ENCODE results near the gene CNIH1. TPM values are rescaled to one million over a fixed set of nuclear protein-coding genes. Genes with fewer than 3 reads are reported as not detected.
"Not testable (repeated sequence)": the region's sequence is repeated elsewhere in the genome, so short reads cannot be mapped to it uniquely, and the experiment has no call there.

Gene CNIH1
- total RNA-seq, 1 experiment from 2014 or later, result 116 TPM

DNA sequence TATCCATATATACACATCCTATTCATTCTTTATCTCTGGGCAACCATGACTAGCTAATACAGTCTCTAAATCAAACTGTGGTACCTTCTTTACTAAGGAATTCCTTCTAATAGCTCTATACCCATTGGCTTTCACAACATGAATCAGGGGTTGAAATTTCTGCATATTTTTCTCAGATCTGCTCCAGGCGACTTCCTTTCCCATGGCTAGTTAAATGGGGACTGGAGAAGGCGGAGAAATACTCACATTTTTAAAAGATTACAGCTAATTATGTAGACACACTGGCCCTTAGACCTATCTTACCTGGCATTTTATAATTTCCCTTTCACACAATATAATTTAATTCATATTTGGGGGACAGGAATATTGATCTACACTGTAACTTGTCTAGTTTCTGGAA is 45.5 kb downstream of the CNIH1 start:
- no peak overlapping the region for H3K4me3 ChIP-seq (ENCODE audit: insufficient read depth, low read depth, low read length)
- DNase-seq, result no peak
- H3K36me3 ChIP-seq (replicated peaks; ENCODE audit: control insufficient read depth, insufficient read depth, low read length), result no peaks in the 10 kb centered on the region
- peaks cover 6% of the 10 kb centered on the region; the same call in 1 of the 2 replicates for H3K27me3 ChIP-seq (ENCODE audit: control insufficient read depth, insufficient read depth, low read length)

DNA sequence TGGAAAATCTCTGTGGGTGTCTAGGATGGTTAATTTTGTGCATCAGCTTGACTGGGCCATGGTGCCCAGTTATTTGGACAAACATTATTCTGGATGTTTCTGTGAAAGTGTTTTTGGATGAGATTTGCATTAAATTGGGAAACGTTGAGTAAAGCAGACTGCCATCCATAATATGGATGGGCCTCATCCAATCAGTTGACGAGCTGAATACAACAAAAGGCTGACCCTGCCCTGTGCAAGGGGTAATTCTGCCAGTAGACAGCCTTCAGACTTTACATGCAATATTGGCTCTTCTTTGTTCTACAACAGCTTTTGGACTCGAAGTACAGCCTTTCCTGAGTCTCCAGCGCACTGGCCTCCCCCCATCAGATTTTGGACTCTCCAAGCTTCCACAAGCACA is 45.9 kb downstream of the CNIH1 start:
- no peak for DNase-seq
- Histone ChIP-seq H3K27me3 (ENCODE audit: control insufficient read depth, insufficient read depth, low read length) (peaks cover 6% of the 10 kb centered on the region; the same call in 1 of the 2 replicates), H3K36me3 (replicated peaks; ENCODE audit: control insufficient read depth, insufficient read depth, low read length) (no peaks in the 10 kb centered on the region), H3K4me3 (ENCODE audit: insufficient read depth, low read depth, low read length) (no peak overlapping the region)

DNA sequence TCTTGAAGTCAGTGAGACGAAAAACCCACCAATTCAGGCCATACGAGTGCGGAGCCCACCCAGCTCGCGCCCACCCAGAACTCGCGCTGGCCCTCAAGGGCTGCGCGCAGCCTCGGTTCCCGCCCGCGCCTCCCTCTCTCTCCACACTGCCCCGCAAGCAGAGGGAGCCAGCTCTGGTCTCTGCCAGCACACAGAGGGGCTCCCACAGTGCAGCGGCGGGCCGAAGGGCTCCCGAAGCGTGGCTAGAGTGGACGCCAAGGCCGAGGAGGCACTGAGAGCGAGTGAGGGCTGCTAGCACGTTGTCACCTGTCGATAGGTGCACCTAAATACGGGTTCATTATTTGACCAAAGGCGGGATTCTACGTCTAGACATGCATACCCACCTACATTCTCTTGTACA is 46.6 kb downstream of the CNIH1 start:
- Histone ChIP-seq H3K36me3 (replicated peaks; ENCODE audit: control insufficient read depth, insufficient read depth, low read length) (no peaks in the 10 kb centered on the region), H3K27me3 (ENCODE audit: control insufficient read depth, insufficient read depth, low read length) (peaks cover 6% of the 10 kb centered on the region; the same call in 1 of the 2 replicates), H3K4me3 (ENCODE audit: insufficient read depth, low read depth, low read length) (no peak overlapping the region)
- no peak for DNase-seq

GRCh38 chr14:54392986-54393884 is 47.9 kb downstream of the CNIH1 start:
- not testable (repeated sequence) for H3K27me3 ChIP-seq (ENCODE audit: control insufficient read depth, insufficient read depth, low read length); DNase-seq
- peak overlapping the region; percentile 26; the same call in 1 of the 2 replicates for H3K4me3 ChIP-seq (ENCODE audit: insufficient read depth, low read depth, low read length)

DNA sequence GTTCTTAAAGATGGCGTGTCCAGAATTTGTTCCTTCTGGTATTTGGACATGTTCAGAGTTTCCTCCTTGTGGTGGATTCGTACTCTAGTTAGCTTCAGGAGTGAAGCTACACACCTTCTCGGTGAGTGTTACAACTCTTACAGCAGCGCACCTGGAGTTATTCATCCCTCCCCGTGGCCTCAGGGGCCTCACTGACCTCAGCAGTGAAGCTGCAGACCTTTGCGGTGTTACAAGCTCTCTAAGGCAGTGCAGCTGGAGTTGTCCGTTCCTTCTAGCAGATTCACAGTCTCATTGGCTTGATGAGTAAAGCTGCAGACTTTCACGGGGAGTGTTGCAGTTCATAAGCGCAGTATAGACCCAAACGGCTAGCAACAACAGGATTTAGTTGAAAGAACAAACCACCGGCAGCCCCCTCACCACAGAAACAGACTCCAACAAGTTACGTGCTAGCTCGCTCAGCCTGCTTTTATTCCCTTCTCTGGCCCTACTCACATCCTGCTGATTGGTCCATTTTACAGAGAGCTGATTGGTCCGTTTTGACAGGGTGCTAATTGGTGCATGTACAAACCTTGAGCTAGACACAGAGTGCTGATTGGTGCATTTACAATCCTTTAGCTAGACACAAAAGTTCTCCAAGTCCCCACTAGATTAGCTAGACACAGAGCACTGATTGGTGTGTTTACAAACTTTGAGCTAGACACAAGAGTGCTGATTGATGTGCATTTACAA is 48.9 kb downstream of the CNIH1 start:
- no peak for DNase-seq
- H3K36me3 ChIP-seq (replicated peaks; ENCODE audit: control insufficient read depth, insufficient read depth, low read length), result no peaks in the 10 kb centered on the region
- peaks cover 3% of the 10 kb centered on the region; the same call in 1 of the 2 replicates for H3K27me3 ChIP-seq (ENCODE audit: control insufficient read depth, insufficient read depth, low read length)
- H3K4me3 ChIP-seq (ENCODE audit: insufficient read depth, low read depth, low read length), result no peak overlapping the region; the same call in 1 of the 2 replicates

More at GRCh38 chr14:54392986-54393884, 47.9 kb downstream of the CNIH1 start:
- not testable (repeated sequence) for H3K36me3 ChIP-seq (replicated peaks; ENCODE audit: control insufficient read depth, insufficient read depth, low read length)

GRCh38 chr14:54387328-54387727 is 53.8 kb downstream of the CNIH1 start:
- H3K4me3 ChIP-seq (ENCODE audit: insufficient read depth, low read depth, low read length), result no peak overlapping the region
- no peak for DNase-seq
- no peaks in the 10 kb centered on the region for H3K36me3 ChIP-seq (replicated peaks; ENCODE audit: control insufficient read depth, insufficient read depth, low read length)
- no peaks in the 10 kb centered on the region for H3K27me3 ChIP-seq (ENCODE audit: control insufficient read depth, insufficient read depth, low read length)

DNA sequence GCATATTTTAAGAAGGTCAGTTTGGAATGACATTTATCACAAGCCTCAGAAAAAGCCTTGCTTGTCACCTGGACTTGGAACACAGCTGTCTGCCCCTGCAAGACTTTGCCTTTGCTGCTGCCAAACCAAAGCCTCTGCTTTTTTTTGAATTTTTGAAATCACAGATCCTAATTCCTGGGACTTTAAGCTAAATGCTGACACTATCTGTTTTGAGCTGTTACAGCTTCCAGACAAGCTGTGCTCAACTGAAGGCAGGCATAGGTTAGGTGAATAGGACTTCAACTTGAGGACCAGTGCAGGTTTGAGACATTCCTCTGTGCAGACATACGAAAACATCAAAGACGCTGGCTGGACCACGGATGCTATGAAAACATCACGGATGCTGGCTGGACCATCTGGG is 55.6 kb downstream of the CNIH1 start:
- DNase-seq, result no peak
- Histone ChIP-seq H3K27me3 (ENCODE audit: control insufficient read depth, insufficient read depth, low read length) (no peaks in the 10 kb centered on the region), H3K4me3 (ENCODE audit: insufficient read depth, low read depth, low read length) (no peak overlapping the region), H3K36me3 (replicated peaks; ENCODE audit: control insufficient read depth, insufficient read depth, low read length) (no peaks in the 10 kb centered on the region)

DNA sequence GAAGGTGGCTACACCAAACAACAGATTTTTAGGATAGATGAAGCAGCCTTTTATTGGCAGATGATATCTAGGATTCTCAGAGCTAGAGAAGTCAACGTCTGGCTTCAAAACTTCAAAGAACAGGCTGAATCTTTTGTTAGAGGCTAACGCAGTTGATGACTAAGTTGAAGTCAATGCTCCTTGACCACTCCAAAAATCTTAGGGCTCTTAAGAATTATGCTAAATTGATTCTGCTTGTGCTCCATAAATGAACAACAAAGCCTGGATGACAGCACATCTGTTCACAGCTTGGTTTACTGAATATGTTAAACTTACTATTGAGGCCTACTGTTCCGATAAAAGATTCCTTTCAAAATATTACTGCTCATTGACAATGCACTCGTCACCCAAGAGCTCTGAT is 57.3 kb downstream of the CNIH1 start:
- DNase-seq, result no peak
- H3K36me3 ChIP-seq (replicated peaks; ENCODE audit: control insufficient read depth, insufficient read depth, low read length), result no peaks in the 10 kb centered on the region
- H3K27me3 ChIP-seq (ENCODE audit: control insufficient read depth, insufficient read depth, low read length), result no peaks in the 10 kb centered on the region
- no peak overlapping the region for H3K4me3 ChIP-seq (ENCODE audit: insufficient read depth, low read depth, low read length)

GRCh38 chr14:54381821-54382220 is 59.4 kb downstream of the CNIH1 start:
- Histone ChIP-seq H3K27me3 (ENCODE audit: control insufficient read depth, insufficient read depth, low read length) (no peaks in the 10 kb centered on the region), H3K36me3 (replicated peaks; ENCODE audit: control insufficient read depth, insufficient read depth, low read length) (no peaks in the 10 kb centered on the region), H3K4me3 (ENCODE audit: insufficient read depth, low read depth, low read length) (no peak overlapping the region)
- DNase-seq, result peak; percentile 50

GRCh38 chr14:54380558-54380957 is 60.6 kb downstream of the CNIH1 start:
- not testable (repeated sequence) for H3K4me3 ChIP-seq (ENCODE audit: insufficient read depth, low read depth, low read length); DNase-seq; H3K27me3 ChIP-seq (ENCODE audit: control insufficient read depth, insufficient read depth, low read length); H3K36me3 ChIP-seq (replicated peaks; ENCODE audit: control insufficient read depth, insufficient read depth, low read length)

GRCh38 chr14:54378893-54379292 is 62.3 kb downstream of the CNIH1 start:
- DNase-seq; H3K27me3 ChIP-seq (ENCODE audit: control insufficient read depth, insufficient read depth, low read length); H3K4me3 ChIP-seq (ENCODE audit: insufficient read depth, low read depth, low read length); H3K36me3 ChIP-seq (replicated peaks; ENCODE audit: control insufficient read depth, insufficient read depth, low read length): not testable (repeated sequence)

DNA sequence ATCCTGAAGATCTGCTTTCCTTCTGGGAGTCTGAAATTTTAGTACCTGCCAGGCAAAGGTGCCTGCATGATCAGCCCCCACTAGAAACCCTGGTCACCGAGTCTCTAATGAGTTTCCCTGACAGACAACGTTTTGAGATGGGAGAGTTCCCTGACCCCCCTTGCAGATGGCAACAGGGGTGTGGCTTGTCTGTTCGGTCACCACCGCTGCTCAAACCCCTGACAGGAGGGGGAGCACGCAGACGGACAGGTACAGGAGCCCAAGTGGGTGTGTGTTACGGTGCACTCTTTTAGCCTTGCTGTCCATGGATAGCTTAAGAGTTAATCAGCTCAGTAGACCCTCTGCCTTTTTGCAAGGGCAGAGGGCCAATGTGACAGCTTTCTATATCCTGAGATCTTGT is 63.7 kb downstream of the CNIH1 start:
- H3K27me3 ChIP-seq (ENCODE audit: control insufficient read depth, insufficient read depth, low read length), result no peaks in the 10 kb centered on the region
- DNase-seq, result no peak

GRCh38 chr14:54374117-54374884 is 66.9 kb downstream of the CNIH1 start:
- DNase-seq, result no peak
- H3K36me3 ChIP-seq (replicated peaks; ENCODE audit: control insufficient read depth, insufficient read depth, low read length), result no peaks in the 10 kb centered on the region
- no peaks in the 10 kb centered on the region for H3K27me3 ChIP-seq (ENCODE audit: control insufficient read depth, insufficient read depth, low read length)
- no peak overlapping the region for H3K4me3 ChIP-seq (ENCODE audit: insufficient read depth, low read depth, low read length)

More for the DNA sequence above, 63.7 kb downstream of the CNIH1 start:
- Histone ChIP-seq H3K4me3 (ENCODE audit: insufficient read depth, low read depth, low read length) (no peak overlapping the region), H3K36me3 (replicated peaks; ENCODE audit: control insufficient read depth, insufficient read depth, low read length) (no peaks in the 10 kb centered on the region)

Data from H7 (cell line).